Measurements from ENCODE around the gene ZBTB45.
A peak's percentile ranks its signal among the peaks of the same experiment; 100 is the strongest.
"Not testable (repeated sequence)": the region's sequence is repeated elsewhere in the genome, so short reads cannot be mapped to it uniquely, and the experiment has no call there.

Gene ZBTB45

DNA sequence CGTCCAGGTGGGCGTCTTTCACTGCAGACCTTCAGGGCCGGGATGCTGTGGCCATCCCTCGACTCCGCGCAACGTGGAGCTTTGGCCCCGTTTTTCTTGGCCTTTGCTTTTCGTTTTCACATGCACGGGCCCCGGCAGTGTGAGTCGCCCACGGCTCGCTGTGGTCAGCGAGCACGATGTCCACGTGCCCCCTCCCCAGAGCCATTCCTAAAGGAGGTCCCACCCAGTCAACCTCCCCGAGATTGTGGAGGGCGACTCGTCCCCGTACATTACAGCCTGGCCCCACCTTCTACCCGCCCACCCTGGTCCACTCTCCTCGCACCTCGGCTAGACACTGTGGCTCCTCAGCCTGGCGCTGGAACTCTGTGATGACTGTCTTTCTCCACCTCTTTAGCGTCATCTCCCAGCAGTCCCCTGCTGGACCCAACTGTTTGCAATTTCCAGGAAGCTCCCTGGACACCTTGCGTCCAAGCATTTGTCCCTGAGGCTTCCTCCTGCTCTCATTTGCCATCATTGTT lies 43.1 kb downstream of the ZBTB45 start:
- H3K9ac ChIP-seq (ENCODE audit: low read depth, low read length), result peak overlapping the region; percentile 70
- H3K27ac ChIP-seq (ENCODE audit: low read depth, low read length), result peak overlapping the region; percentile 95
- H3K36me3 ChIP-seq (ENCODE audit: control insufficient read depth, insufficient read depth, low read length), result peaks cover 18% of the 10 kb centered on the region; the same call in 1 of the 2 replicates
- peak overlapping the region; percentile 86 for H3K4me3 ChIP-seq (ENCODE audit: low read depth, low read length)
- H3K9me3 ChIP-seq (ENCODE audit: control insufficient read depth, insufficient read depth, low read length), result no peaks in the 10 kb centered on the region
- no peaks in the 10 kb centered on the region for H3K27me3 ChIP-seq (ENCODE audit: control insufficient read depth, insufficient read depth, low read length)
- H3K4me1 ChIP-seq (ENCODE audit: control insufficient read depth, insufficient read depth, low read length), result peaks cover 4% of the 10 kb centered on the region; the same call in 1 of the 2 replicates

DNA sequence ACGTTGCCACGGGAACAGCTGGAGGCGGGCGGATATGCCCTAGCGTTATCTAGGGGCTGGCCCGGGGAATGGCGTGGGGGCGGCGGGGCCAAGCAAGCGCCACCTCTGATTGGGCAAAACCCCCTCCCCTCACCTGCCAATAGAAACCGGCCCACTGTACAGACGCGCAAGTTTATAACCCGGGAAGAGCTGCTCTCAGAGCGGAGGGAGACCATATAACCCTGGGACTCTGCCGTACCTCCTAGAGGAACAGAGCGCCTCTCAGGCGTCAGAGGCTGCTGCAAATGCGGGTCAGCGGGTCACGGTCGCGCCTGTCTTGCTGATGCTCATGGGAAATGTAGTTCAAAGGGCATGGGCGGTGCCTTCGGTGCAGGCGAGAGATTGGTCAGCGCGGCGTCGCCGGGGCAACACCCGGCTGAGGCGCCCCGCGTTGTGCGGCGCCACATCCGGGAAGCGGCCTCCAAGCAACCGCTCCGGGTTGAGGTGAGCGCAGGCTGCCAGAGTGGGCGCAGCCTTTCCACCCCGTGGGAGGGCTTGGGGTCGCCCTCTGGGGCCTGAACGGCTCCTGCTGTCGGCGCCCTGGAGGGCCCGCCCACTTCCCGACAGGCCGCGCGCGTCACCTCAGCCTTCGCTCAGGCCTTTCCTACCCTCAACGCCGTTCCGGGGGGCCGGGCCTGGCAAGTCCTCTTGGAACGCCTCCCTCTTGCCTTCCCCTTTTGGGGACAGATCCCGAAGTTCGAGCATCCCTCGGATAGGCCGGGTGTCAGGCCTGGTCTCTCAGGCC lies 43.7 kb downstream of the ZBTB45 start, which contains the start of gene ZNF446:
TSS of gene ZNF446 (plus strand) at position 639 of the 784 bp plus-strand sequence. CDS start 867 bp downstream, outside the sequence.
- H3K9ac ChIP-seq (ENCODE audit: low read depth, low read length), result peak within 1 kb of the TSS; percentile 70
- H3K4me3 ChIP-seq (ENCODE audit: low read depth, low read length), result peak within 1 kb of the TSS; percentile 86
- peaks cover 4% of the 10 kb centered on the region; the same call in 1 of the 2 replicates for H3K4me1 ChIP-seq (ENCODE audit: control insufficient read depth, insufficient read depth, low read length)
- H3K36me3 ChIP-seq (ENCODE audit: control insufficient read depth, insufficient read depth, low read length), result peaks cover 19% of the 10 kb centered on the region; the same call in 1 of the 2 replicates
- H3K9me3 ChIP-seq (ENCODE audit: control insufficient read depth, insufficient read depth, low read length), result no peaks in the 10 kb centered on the region
- no peaks in the 10 kb centered on the region for H3K27me3 ChIP-seq (ENCODE audit: control insufficient read depth, insufficient read depth, low read length)
- peak within 1 kb of the TSS; percentile 95 for H3K27ac ChIP-seq (ENCODE audit: low read depth, low read length)

DNA sequence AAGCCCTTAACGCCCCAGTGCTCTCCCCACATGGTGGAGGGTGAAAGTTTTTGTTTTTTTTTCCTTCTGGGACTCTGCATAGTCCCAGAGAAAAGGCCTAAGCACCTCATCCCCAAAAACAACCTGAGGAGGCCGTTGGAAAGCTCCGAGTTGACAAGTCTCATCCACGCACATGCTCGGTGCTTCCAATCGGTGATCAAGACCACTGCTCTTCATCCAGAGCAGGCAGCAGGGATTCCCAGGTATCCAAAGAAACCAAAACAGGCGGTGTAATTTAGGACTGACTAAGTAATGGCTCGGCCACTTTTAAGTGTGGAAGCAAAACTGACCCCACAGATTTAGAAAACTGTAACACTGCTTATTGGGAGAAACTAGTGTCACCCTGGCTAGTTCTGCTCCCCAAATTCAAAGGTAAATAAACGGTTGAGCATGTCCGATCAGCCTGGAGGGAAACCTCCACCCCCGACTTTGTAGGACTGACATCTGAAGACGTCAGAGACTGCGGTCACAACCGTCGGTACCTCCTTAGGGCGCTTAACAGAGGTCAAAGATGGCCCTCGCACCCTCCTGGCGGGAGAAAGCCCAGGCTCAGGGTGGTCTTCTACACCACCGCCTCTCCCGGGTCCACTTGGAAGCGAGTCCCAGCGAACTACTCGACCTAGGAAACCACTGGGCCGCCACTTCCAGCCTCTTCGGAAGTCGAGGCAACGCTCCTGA lies 44.5 kb downstream of the ZBTB45 start:
- Histone ChIP-seq H3K9me3 (ENCODE audit: control insufficient read depth, insufficient read depth, low read length) (no peaks in the 10 kb centered on the region), H3K27ac (ENCODE audit: low read depth, low read length) (peak overlapping the region; percentile 95), H3K27me3 (ENCODE audit: control insufficient read depth, insufficient read depth, low read length) (no peaks in the 10 kb centered on the region), H3K9ac (ENCODE audit: low read depth, low read length) (no peak overlapping the region), H3K36me3 (ENCODE audit: control insufficient read depth, insufficient read depth, low read length) (peaks cover 19% of the 10 kb centered on the region; the same call in 1 of the 2 replicates), H3K4me3 (ENCODE audit: low read depth, low read length) (peak overlapping the region; percentile 86), H3K4me1 (ENCODE audit: control insufficient read depth, insufficient read depth, low read length) (peaks cover 4% of the 10 kb centered on the region; the same call in 1 of the 2 replicates)

DNA sequence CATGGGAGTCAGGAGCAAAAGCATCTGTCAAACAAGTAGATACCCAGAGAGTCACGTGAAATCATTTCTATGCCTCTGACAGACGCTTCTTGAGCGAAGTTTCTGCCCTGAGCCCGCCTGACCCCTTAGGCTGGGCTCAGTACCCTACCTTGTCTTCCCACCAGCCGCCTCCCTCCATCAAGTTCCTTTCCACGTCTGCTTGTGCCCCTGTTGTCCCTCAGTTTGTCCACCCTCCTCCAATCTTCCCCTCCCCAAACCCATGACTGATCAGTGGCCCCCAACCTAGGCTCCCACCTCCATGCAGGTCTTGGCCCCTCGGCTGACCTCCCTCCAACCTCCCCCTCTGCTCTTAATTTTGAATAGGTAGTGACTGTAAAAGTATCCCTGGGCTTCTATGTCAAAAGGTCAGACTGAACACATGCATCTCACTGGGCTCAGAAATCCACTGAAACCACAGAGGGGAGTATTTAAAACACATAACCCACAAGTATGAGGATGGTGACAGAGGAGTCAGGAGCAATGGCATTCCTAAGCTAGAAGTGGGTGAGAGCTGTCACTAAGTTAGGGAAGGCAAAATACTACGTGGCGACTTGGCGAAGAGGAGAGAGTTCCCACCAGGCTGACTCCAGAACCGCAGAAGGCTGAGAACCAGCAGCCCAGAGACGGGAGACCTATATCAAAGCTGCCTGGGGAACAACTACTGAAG lies 45.2 kb downstream of the ZBTB45 start:
- Histone ChIP-seq H3K4me3 (ENCODE audit: low read depth, low read length) (no peak overlapping the region), H3K4me1 (ENCODE audit: control insufficient read depth, insufficient read depth, low read length) (peaks cover 4% of the 10 kb centered on the region; the same call in 1 of the 2 replicates), H3K9ac (ENCODE audit: low read depth, low read length) (no peak overlapping the region), H3K9me3 (ENCODE audit: control insufficient read depth, insufficient read depth, low read length) (no peaks in the 10 kb centered on the region), H3K27ac (ENCODE audit: low read depth, low read length) (no peak overlapping the region), H3K27me3 (ENCODE audit: control insufficient read depth, insufficient read depth, low read length) (no peaks in the 10 kb centered on the region), H3K36me3 (ENCODE audit: control insufficient read depth, insufficient read depth, low read length) (peaks cover 22% of the 10 kb centered on the region; the same call in 1 of the 2 replicates)

DNA sequence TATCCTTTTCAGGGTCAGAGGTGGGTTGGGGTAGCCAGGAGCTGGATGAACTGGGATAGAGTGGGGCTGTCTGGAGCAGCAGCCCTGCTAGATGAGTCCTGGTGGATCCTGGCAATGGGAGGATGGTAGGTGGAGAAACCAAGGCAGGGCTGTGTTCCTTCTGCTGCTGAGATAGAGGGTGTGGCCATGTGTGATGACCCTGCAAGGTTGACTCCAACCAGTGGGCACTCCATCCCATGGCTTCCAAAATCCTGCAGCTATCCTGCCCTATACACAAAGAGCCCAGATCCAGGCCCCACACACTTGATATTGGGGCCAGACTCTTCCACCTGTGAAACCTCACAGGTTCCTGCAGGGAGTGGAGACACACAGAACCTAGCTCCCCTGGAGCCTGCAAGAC lies 45.8 kb downstream of the ZBTB45 start:
- Histone ChIP-seq H3K27ac (ENCODE audit: low read depth, low read length) (no peak overlapping the region), H3K9ac (ENCODE audit: low read depth, low read length) (no peak overlapping the region), H3K9me3 (ENCODE audit: control insufficient read depth, insufficient read depth, low read length) (no peaks in the 10 kb centered on the region), H3K4me1 (ENCODE audit: control insufficient read depth, insufficient read depth, low read length) (peaks cover 4% of the 10 kb centered on the region; the same call in 1 of the 2 replicates), H3K27me3 (ENCODE audit: control insufficient read depth, insufficient read depth, low read length) (no peaks in the 10 kb centered on the region), H3K4me3 (ENCODE audit: low read depth, low read length) (no peak overlapping the region), H3K36me3 (ENCODE audit: control insufficient read depth, insufficient read depth, low read length) (peaks cover 26% of the 10 kb centered on the region; the same call in 1 of the 2 replicates)

DNA sequence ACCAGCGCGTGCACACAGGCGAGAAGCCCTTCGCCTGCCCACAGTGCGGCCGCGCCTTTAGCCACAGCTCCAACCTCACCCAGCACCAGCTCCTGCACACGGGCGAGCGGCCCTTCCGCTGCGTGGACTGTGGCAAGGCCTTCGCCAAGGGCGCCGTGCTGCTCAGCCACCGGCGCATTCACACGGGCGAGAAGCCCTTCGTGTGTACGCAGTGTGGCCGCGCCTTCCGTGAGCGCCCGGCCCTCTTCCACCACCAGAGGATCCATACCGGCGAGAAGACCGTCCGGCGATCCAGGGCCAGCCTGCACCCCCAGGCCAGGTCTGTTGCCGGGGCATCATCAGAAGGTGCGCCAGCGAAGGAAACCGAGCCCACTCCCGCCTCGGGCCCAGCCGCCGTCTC lies 47.9 kb downstream of the ZBTB45 start:
- no peaks in the 10 kb centered on the region for H3K9me3 ChIP-seq (ENCODE audit: control insufficient read depth, insufficient read depth, low read length)
- H3K27ac ChIP-seq (ENCODE audit: low read depth, low read length), result no peak overlapping the region
- H3K4me1 ChIP-seq (ENCODE audit: control insufficient read depth, insufficient read depth, low read length), result peaks cover 2% of the 10 kb centered on the region; the same call in 1 of the 2 replicates
- H3K9ac ChIP-seq (ENCODE audit: low read depth, low read length), result no peak overlapping the region
- H3K36me3 ChIP-seq (ENCODE audit: control insufficient read depth, insufficient read depth, low read length), result peaks cover 26% of the 10 kb centered on the region; the same call in 1 of the 2 replicates
- H3K4me3 ChIP-seq (ENCODE audit: low read depth, low read length), result no peak overlapping the region
- H3K27me3 ChIP-seq (ENCODE audit: control insufficient read depth, insufficient read depth, low read length), result no peaks in the 10 kb centered on the region

DNA sequence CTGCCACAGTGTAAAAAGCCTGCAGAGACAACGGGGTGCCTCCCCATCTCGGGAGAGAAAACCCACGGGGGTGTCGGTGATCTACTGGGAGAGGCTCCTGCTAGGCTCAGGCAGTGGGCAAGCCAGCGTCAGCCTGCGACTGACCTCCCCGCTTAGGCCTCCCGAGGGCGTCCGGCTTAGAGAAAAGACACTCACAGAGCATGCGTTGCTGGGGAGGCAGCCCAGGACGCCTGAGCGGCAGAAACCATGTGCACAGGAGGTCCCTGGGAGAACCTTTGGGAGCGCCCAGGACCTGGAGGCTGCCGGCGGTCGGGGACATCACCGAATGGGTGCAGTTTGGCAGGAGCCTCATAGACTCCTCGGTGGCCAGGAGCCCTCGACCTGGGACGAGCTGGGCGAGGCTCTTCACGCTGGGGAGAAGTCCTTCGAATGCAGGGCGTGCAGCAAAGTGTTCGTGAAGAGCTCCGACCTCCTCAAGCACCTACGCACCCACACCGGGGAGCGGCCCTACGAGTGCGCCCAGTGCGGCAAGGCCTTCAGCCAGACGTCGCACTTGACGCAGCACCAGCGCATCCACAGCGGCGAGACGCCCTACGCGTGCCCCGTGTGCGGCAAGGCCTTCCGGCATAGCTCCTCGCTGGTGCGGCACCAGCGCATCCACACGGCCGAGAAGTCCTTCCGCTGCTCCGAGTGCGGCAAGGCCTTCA lies 48.6 kb downstream of the ZBTB45 start:
- not testable (repeated sequence) for H3K27me3 ChIP-seq (ENCODE audit: control insufficient read depth, insufficient read depth, low read length); H3K4me1 ChIP-seq (ENCODE audit: control insufficient read depth, insufficient read depth, low read length); H3K9ac ChIP-seq (ENCODE audit: low read depth, low read length); H3K27ac ChIP-seq (ENCODE audit: low read depth, low read length); H3K9me3 ChIP-seq (ENCODE audit: control insufficient read depth, insufficient read depth, low read length); H3K4me3 ChIP-seq (ENCODE audit: low read depth, low read length)
- peaks cover 26% of the 10 kb centered on the region; the same call in 1 of the 2 replicates for H3K36me3 ChIP-seq (ENCODE audit: control insufficient read depth, insufficient read depth, low read length)

DNA sequence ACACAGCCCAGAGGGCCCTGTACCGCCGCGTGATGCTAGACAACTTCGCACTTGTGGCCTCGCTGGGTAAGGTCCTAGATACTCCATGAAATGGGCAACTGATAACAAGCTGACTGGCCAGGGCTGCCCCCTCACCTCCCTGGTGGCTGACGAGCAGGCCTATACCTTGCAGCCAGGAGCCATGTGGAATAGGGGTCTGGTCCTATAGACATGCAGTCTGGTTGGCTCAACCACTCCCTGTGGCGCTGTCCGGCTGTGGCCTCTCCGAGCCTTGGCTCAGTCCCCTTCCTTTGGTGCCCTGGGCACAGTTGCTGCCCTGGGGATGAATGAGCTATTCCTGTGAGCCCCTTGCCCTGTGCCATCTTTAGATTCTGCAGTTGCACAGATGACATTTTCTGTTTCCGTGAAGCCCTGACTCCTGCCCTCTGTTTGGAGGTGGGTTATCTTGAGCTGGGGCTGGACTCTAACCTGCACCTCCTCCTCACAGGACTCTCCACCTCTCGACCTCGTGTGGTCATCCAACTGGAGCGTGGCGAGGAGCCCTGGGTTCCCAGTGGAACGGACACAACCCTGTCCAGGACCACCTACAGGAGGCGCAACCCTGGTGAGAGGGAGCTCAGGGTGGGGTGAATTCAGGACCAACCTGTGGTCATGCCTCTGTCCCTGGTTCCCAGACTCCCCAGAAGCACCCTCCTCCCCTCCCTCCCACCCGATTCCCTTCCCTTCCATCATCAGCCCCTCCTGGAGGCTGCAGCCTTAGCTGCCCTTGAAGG lies 50.2 kb downstream of the ZBTB45 start:
- no peaks in the 10 kb centered on the region for H3K4me1 ChIP-seq (ENCODE audit: control insufficient read depth, insufficient read depth, low read length)
- H3K27ac ChIP-seq (ENCODE audit: low read depth, low read length), result no peak overlapping the region
- no peaks in the 10 kb centered on the region for H3K27me3 ChIP-seq (ENCODE audit: control insufficient read depth, insufficient read depth, low read length)
- H3K9ac ChIP-seq (ENCODE audit: low read depth, low read length), result no peak overlapping the region
- H3K36me3 ChIP-seq (ENCODE audit: control insufficient read depth, insufficient read depth, low read length), result peaks cover 26% of the 10 kb centered on the region; the same call in 1 of the 2 replicates
- H3K9me3 ChIP-seq (ENCODE audit: control insufficient read depth, insufficient read depth, low read length), result no peaks in the 10 kb centered on the region
- no peak overlapping the region for H3K4me3 ChIP-seq (ENCODE audit: low read depth, low read length)

DNA sequence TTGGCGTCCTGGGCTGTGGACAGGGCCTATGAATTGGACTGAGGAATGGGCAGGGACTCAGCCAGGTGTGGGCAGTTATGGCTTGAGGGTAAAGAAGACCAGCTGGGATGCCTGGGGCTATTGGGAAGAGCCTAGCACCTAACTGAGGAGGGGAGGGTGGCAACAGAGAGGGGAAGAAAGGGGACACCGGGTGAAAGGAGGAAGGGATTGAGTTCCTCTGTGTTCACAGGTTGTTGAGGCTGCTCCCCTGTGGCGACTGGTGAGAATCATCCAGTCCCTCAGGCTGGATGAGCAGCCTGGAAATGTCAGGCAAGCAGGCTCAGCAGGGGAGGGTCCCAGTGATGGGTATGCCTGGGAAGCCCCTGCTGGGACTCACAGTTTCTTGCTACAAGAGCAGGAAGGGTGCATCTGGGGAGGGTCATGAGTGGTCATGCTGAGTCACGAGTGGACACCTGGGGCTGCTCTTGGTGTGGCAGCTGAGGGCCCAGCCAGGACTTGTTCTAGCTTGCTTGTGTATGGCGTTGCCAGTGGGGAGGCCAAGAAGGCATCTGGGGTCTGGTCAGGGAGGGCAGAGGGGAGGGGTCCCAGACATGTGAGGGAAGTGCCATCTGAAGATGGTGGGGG lies 51.3 kb downstream of the ZBTB45 start:
- H3K9ac ChIP-seq (ENCODE audit: low read depth, low read length), result no peak overlapping the region
- no peaks in the 10 kb centered on the region for H3K4me1 ChIP-seq (ENCODE audit: control insufficient read depth, insufficient read depth, low read length)
- no peak overlapping the region for H3K27ac ChIP-seq (ENCODE audit: low read depth, low read length)
- no peak overlapping the region for H3K4me3 ChIP-seq (ENCODE audit: low read depth, low read length)
- H3K9me3 ChIP-seq (ENCODE audit: control insufficient read depth, insufficient read depth, low read length), result no peaks in the 10 kb centered on the region
- H3K27me3 ChIP-seq (ENCODE audit: control insufficient read depth, insufficient read depth, low read length), result no peaks in the 10 kb centered on the region
- H3K36me3 ChIP-seq (ENCODE audit: control insufficient read depth, insufficient read depth, low read length), result peaks cover 23% of the 10 kb centered on the region; the same call in 1 of the 2 replicates
